Measurements from ENCODE around the gene SPX.
A peak's percentile ranks its signal among the peaks of the same experiment; 100 is the strongest.

The SPX gene

GRCh38 chr12:21558100-21558679 lies 32.1 kb downstream of the SPX start:
- H3K14ac ChIP-seq (ENCODE audit: low read length in 2 of 2), result no peak overlapping the region
- no peak overlapping the region for H2BK120ac ChIP-seq (ENCODE audit: low read depth, low read length)
- DNase-seq, result no peak
- H3K9me3 ChIP-seq (ENCODE audit: control insufficient read depth, low read length), result no peaks in the 10 kb centered on the region
- H3K4me3 ChIP-seq (ENCODE audit: insufficient read depth in 1 of 2, low read depth in 1 of 2, low read length in 2 of 2), result no peak overlapping the region
- H3K27me3 ChIP-seq (ENCODE audit: control insufficient read depth in 1 of 2, insufficient read depth in 1 of 2, low read length in 2 of 2), result no peaks in the 10 kb centered on the region
- H3K4ac ChIP-seq (ENCODE audit: low read depth in 1 of 2, low read length in 2 of 2), result no peak overlapping the region
- H3K79me1 ChIP-seq (replicated peaks; ENCODE audit: low read length, poor library complexity, severe bottlenecking), result no peaks in the 10 kb centered on the region
- H3K4me2 ChIP-seq (ENCODE audit: low read length, poor library complexity, severe bottlenecking), result no peak overlapping the region
- H3K18ac ChIP-seq (ENCODE audit: low read depth in 1 of 2, low read length in 2 of 2), result no peak overlapping the region
- no peak overlapping the region for H3K23ac ChIP-seq (ENCODE audit: low read length in 2 of 2)
- H2BK15ac ChIP-seq (ENCODE audit: low read depth, poor library complexity, severe bottlenecking), result no peak overlapping the region
- H4K91ac ChIP-seq (ENCODE audit: low read length), result no peak overlapping the region
- H2AK5ac ChIP-seq (ENCODE audit: low read length, severe bottlenecking), result no peak overlapping the region
- no peak overlapping the region for H4K8ac ChIP-seq (ENCODE audit: low read length)
- H2BK12ac ChIP-seq (ENCODE audit: low read length in 2 of 2), result no peak overlapping the region
- whole genome bisulfite sequencing, result 93% methylated on average over 3 of the region's 9 CpGs
- no peak overlapping the region for H3K27ac ChIP-seq (ENCODE audit: low read length, poor library complexity, severe bottlenecking)
- H3K36me3 ChIP-seq (ENCODE audit: control insufficient read depth in 1 of 2, insufficient read depth in 2 of 2, low read depth in 1 of 2, low read length in 2 of 2), result no peaks in the 10 kb centered on the region
- no peaks in the 10 kb centered on the region for H3K4me1 ChIP-seq (ENCODE audit: control insufficient read depth, insufficient read depth, low read depth, low read length)
- H3K9ac ChIP-seq (ENCODE audit: low read length), result no peak overlapping the region
- H2AFZ ChIP-seq (ENCODE audit: low read depth, low read length), result no peak overlapping the region
- H2BK5ac ChIP-seq (ENCODE audit: low read depth, low read length, poor library complexity, severe bottlenecking), result no peak overlapping the region

DNA sequence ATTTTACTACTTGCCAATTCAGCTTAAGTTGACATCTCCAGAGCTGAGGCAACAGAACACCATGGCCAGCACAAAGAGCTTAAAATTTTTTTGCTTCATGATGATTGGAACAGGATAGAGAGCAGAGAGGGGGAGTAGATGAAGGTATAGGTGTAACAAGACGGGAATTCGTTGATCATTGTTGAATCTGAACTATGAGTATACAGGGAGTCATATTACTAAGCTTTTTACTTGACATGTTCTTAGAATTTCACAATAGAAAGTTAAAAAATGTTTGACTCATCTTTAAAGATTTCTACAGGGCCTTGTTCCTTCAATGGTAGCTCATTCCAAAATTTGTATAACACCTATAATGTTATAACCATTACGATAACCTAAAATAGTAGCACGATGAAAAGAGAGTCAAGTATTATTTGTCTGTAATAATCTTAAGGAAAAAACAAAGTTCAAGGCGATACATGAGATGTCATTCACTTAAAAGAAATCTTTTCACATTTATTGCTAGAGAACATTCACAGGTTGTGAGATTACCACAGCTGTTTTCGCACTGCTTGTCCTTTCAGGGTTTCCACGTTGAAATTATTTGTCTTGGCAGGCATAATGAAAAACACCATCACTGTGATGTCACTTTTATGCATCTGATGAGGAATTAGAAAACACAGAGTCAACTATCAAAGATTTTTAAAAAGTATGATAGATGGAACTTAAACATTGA lies 33.9 kb downstream of the SPX start:
- WGBS, result 92% methylated on average over 2 of the region's 7 CpGs
- Histone ChIP-seq H3K9ac (ENCODE audit: low read length) (no peak overlapping the region), H2BK5ac (ENCODE audit: low read depth, low read length, poor library complexity, severe bottlenecking) (no peak overlapping the region), H3K23ac (ENCODE audit: low read length in 2 of 2) (no peak overlapping the region), H3K27me3 (ENCODE audit: control insufficient read depth in 1 of 2, insufficient read depth in 1 of 2, low read length in 2 of 2) (no peaks in the 10 kb centered on the region), H3K9me3 (ENCODE audit: control insufficient read depth, low read length) (no peaks in the 10 kb centered on the region), H4K8ac (ENCODE audit: low read length) (no peak overlapping the region), H3K18ac (ENCODE audit: low read depth in 1 of 2, low read length in 2 of 2) (no peak overlapping the region), H3K79me1 (replicated peaks; ENCODE audit: low read length, poor library complexity, severe bottlenecking) (no peaks in the 10 kb centered on the region), H2AK5ac (ENCODE audit: low read length, severe bottlenecking) (no peak overlapping the region), H2BK15ac (ENCODE audit: low read depth, poor library complexity, severe bottlenecking) (no peak overlapping the region), H2BK120ac (ENCODE audit: low read depth, low read length) (no peak overlapping the region), H3K4me1 (ENCODE audit: control insufficient read depth, insufficient read depth, low read depth, low read length) (no peaks in the 10 kb centered on the region), H3K4me3 (ENCODE audit: insufficient read depth in 1 of 2, low read depth in 1 of 2, low read length in 2 of 2) (no peak overlapping the region), H3K14ac (ENCODE audit: low read length in 2 of 2) (no peak overlapping the region), H4K91ac (ENCODE audit: low read length) (no peak overlapping the region), H2BK12ac (ENCODE audit: low read length in 2 of 2) (no peak overlapping the region), H3K4me2 (ENCODE audit: low read length, poor library complexity, severe bottlenecking) (no peak overlapping the region), H3K27ac (ENCODE audit: low read length, poor library complexity, severe bottlenecking) (peak overlapping the region; percentile 64), H3K36me3 (ENCODE audit: control insufficient read depth in 1 of 2, insufficient read depth in 2 of 2, low read depth in 1 of 2, low read length in 2 of 2) (no peaks in the 10 kb centered on the region), H3K4ac (ENCODE audit: low read depth in 1 of 2, low read length in 2 of 2) (no peak overlapping the region), H2AFZ (ENCODE audit: low read depth, low read length) (no peak overlapping the region)
- DNase-seq, result no peak

GRCh38 chr12:21561158-21561557 lies 35.1 kb downstream of the SPX start:
- DNase-seq, result no peak
- Histone ChIP-seq H4K8ac (ENCODE audit: low read length) (no peak overlapping the region), H3K4me2 (ENCODE audit: low read length, poor library complexity, severe bottlenecking) (no peak overlapping the region), H3K4me3 (ENCODE audit: insufficient read depth in 1 of 2, low read depth in 1 of 2, low read length in 2 of 2) (no peak overlapping the region), H3K27me3 (ENCODE audit: control insufficient read depth in 1 of 2, insufficient read depth in 1 of 2, low read length in 2 of 2) (no peaks in the 10 kb centered on the region), H3K36me3 (ENCODE audit: control insufficient read depth in 1 of 2, insufficient read depth in 2 of 2, low read depth in 1 of 2, low read length in 2 of 2) (no peaks in the 10 kb centered on the region), H3K4ac (ENCODE audit: low read depth in 1 of 2, low read length in 2 of 2) (no peak overlapping the region), H3K23ac (ENCODE audit: low read length in 2 of 2) (no peak overlapping the region), H3K14ac (ENCODE audit: low read length in 2 of 2) (no peak overlapping the region), H3K4me1 (ENCODE audit: control insufficient read depth, insufficient read depth, low read depth, low read length) (no peaks in the 10 kb centered on the region), H2BK5ac (ENCODE audit: low read depth, low read length, poor library complexity, severe bottlenecking) (no peak overlapping the region), H2BK120ac (ENCODE audit: low read depth, low read length) (no peak overlapping the region), H2BK15ac (ENCODE audit: low read depth, poor library complexity, severe bottlenecking) (no peak overlapping the region), H2AFZ (ENCODE audit: low read depth, low read length) (no peak overlapping the region), H3K9me3 (ENCODE audit: control insufficient read depth, low read length) (no peaks in the 10 kb centered on the region), H3K18ac (ENCODE audit: low read depth in 1 of 2, low read length in 2 of 2) (no peak overlapping the region), H3K27ac (ENCODE audit: low read length, poor library complexity, severe bottlenecking) (no peak overlapping the region), H4K91ac (ENCODE audit: low read length) (no peak overlapping the region), H3K79me1 (replicated peaks; ENCODE audit: low read length, poor library complexity, severe bottlenecking) (no peaks in the 10 kb centered on the region), H2BK12ac (ENCODE audit: low read length in 2 of 2) (no peak overlapping the region), H3K9ac (ENCODE audit: low read length) (no peak overlapping the region), H2AK5ac (ENCODE audit: low read length, severe bottlenecking) (no peak overlapping the region)
- 50% methylated on average over 2 of the region's 2 CpGs for WGBS

DNA sequence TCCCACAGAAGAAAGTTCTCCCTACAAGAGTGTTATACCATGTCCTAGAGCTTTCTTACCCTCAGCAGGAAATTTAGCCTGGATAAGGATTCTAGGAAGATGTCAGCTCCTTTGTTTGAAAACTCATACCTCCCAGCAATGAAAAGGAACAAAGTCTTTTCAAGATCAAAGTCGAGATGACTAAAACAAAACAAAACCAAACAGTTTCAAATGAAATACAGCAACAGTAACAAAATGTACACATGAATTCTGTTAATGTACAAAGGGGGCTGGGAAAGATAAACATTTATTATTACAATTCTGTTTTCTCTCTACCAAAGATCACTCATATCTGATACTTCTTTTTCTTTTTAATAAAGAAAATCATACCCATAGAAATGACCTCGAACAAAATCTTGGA lies 36.8 kb downstream of the SPX start:
- no peak overlapping the region for H3K4me2 ChIP-seq (ENCODE audit: low read length, poor library complexity, severe bottlenecking)
- no peak for DNase-seq
- H3K18ac ChIP-seq (ENCODE audit: low read depth in 1 of 2, low read length in 2 of 2), result no peak overlapping the region
- H3K23ac ChIP-seq (ENCODE audit: low read length in 2 of 2), result no peak overlapping the region
- no peak overlapping the region for H2BK15ac ChIP-seq (ENCODE audit: low read depth, poor library complexity, severe bottlenecking)
- H2AFZ ChIP-seq (ENCODE audit: low read depth, low read length), result no peak overlapping the region
- H4K8ac ChIP-seq (ENCODE audit: low read length), result no peak overlapping the region
- WGBS, result 100% methylated on average over 2 of the region's 2 CpGs
- no peak overlapping the region for H3K14ac ChIP-seq (ENCODE audit: low read length in 2 of 2)
- no peak overlapping the region for H3K4ac ChIP-seq (ENCODE audit: low read depth in 1 of 2, low read length in 2 of 2)
- H3K4me3 ChIP-seq (ENCODE audit: insufficient read depth in 1 of 2, low read depth in 1 of 2, low read length in 2 of 2), result no peak overlapping the region
- H3K9me3 ChIP-seq (ENCODE audit: control insufficient read depth, low read length), result no peaks in the 10 kb centered on the region
- no peak overlapping the region for H3K27ac ChIP-seq (ENCODE audit: low read length, poor library complexity, severe bottlenecking)
- no peak overlapping the region for H2BK12ac ChIP-seq (ENCODE audit: low read length in 2 of 2)
- no peaks in the 10 kb centered on the region for H3K27me3 ChIP-seq (ENCODE audit: control insufficient read depth in 1 of 2, insufficient read depth in 1 of 2, low read length in 2 of 2)
- no peak overlapping the region for H3K9ac ChIP-seq (ENCODE audit: low read length)
- H4K91ac ChIP-seq (ENCODE audit: low read length), result no peak overlapping the region
- no peak overlapping the region for H2BK120ac ChIP-seq (ENCODE audit: low read depth, low read length)
- no peaks in the 10 kb centered on the region for H3K36me3 ChIP-seq (ENCODE audit: control insufficient read depth in 1 of 2, insufficient read depth in 2 of 2, low read depth in 1 of 2, low read length in 2 of 2)
- H2AK5ac ChIP-seq (ENCODE audit: low read length, severe bottlenecking), result no peak overlapping the region
- H2BK5ac ChIP-seq (ENCODE audit: low read depth, low read length, poor library complexity, severe bottlenecking), result no peak overlapping the region
- H3K4me1 ChIP-seq (ENCODE audit: control insufficient read depth, insufficient read depth, low read depth, low read length), result no peaks in the 10 kb centered on the region
- no peaks in the 10 kb centered on the region for H3K79me1 ChIP-seq (replicated peaks; ENCODE audit: low read length, poor library complexity, severe bottlenecking)

Measured in mesenchymal stem cell (in vitro differentiated cells and primary cell).